Jurkat, Clone E6-1 (cell line): ENCODE results near the gene NUTM2D.
"Not testable (repeated sequence)": the region's sequence is repeated elsewhere in the genome, so short reads cannot be mapped to it uniquely, and the experiment has no call there.

Experiments used
- DNase-seq: peaks from one replicate; pipeline ENCODE4 v3.0.0-alpha.2; 2011; ENCODE audit warnings: low read depth, low spot score
- H3K4me3 ChIP-seq: 2 replicates; pipeline ENCODE4 v1.5.1; 2011; ENCODE audit warnings: mild to moderate bottlenecking, low read length, control low read depth, moderate library complexity

The NUTM2D gene

DNA sequence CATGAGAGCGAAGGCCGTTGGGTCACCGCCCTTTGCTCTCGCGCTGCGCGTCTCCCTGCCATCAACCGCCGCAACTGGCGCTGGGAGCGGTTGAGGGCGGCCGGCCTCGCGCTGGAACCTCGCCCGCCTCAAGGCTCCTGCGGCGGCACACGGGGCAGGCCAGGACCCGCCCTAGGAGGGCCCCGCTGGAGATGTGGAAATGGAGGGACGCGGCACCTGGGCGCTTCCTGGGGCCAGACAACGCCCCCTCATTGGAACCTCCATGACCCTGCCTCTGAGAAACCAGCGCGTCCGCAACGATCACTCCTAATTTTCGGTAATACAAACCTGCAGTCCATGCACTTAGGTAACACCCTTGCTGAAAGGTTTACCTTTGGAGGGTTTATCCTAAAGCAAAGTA lies 2.4 kb upstream of the NUTM2D start:
- DNase-seq, H3K4me3 ChIP-seq: not testable (repeated sequence)

DNA sequence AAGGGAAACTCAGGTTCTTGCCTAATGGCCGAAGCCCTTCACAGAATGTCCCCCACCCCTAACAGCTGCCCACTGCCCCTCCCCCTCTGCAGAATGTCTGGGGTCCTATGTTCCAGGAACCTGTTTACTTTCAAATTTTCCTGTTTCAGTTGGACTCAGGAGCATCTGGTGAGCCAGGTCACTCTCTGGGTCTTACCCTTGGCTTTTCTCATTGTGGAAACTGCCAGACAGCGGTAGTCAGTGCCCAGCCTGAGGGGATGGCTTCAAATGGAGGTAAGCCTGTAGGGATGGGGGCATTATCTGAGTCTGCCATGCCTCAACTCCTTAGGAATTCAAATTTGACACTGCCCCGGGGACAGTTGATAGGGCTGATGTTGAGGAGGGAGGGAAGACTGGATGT lies 615 bp downstream of the NUTM2D start:
- DNase-seq, H3K4me3 ChIP-seq: not testable (repeated sequence)

DNA sequence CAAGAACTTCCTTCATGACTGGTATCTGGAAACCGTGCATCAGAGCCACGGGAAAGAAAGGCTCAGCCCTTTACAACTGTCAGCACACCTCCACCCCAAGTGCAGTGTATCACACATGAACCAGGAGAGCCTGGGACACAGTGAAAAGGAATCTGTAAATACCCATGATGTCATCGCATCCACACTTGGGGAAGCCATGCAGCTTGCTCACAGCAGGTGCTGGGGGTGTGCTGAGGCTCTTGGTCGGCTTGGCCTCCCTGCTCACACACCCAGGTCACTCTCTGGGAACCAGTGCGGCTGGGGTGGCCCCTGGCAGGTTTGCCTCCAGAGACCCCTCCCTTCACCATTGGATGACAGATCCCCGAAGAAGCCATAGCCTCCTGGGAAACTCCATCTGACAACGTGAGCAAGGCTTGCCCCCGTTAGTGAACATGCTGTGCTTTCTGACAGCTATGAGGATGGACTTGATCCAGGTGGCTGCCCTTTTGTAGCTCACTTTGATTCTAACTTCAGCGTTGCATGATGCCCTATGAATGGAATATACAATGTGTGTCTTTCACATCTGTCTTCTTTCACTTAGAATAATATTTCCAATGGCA lies 12.1 kb downstream of the NUTM2D start:
- not testable (repeated sequence) for H3K4me3 ChIP-seq, DNase-seq

DNA sequence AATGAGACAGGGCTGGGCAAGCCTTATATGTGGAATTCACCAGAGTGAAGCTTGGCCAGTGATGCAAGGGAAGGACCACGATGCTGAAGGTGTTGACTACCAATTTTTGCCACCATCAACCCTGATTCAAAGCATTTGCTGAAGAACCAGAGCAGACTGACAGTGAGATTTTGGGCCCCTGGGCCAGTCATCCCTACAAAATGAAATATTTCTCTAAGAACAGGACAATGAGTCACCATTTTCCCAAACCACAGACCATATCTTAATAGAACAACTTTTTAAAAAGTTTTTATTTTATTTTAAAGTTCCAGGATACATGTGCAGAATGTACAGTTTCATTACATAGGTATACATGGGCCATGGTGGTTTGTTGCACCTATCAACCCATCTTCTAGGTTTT lies 16.5 kb downstream of the NUTM2D start:
- not testable (repeated sequence) for DNase-seq

DNA sequence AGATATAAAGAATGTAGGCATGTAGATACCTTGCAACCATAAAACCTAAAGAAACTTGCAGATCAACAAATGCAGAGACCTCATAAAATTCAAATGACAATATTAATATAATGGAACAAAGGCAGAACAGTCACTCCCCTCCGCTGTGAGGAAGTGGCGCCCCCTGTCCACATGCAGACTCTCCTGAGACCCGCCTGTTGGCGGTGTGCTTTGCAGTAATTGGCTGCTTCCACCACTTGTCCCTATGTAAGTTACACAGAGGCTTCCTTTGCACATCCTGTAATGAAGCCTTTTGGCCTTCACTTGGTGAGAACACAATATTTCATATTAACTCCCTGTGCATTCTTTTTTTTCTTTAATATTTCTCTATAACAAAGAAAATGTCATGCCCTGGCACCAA lies 21.6 kb downstream of the NUTM2D start:
- H3K4me3 ChIP-seq, DNase-seq: not testable (repeated sequence)

More for the DNA sequence above, 16.5 kb downstream of the NUTM2D start:
- not testable (repeated sequence) for H3K4me3 ChIP-seq

DNA sequence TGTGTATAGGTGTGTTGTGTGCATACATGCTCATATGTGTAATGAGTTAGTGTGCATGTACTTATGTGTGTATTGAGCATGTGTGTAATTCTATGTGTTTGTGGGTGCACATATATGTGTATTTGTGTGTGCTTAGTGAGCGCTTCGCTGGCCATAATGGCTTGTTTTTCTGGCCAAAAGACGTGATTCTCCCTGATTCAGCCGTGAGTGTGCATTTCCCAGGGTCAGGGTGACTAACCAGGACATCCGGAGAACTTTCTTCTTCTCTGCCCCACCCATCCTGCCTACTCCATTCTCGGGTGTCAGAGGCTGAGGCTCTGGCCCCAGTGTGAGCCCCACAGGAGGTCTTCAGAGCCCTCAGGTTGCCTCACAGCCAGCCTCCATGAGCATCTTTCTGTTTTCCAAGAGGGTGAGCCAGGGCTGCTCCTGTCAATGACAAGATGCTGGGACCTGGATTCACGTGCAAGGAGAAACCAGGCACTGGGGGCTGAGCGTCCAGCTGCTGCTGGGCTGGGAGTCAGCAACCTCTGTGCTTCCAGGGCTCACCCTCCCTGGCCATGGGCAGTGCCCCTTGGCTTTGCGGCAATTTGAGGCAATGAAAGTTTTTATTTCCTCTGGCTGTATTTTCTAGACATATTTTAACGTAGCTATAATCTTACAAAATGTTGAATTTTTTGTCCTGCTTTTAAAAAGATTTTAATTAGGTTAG lies 25.8 kb downstream of the NUTM2D start:
- DNase-seq, H3K4me3 ChIP-seq: not testable (repeated sequence)

DNA sequence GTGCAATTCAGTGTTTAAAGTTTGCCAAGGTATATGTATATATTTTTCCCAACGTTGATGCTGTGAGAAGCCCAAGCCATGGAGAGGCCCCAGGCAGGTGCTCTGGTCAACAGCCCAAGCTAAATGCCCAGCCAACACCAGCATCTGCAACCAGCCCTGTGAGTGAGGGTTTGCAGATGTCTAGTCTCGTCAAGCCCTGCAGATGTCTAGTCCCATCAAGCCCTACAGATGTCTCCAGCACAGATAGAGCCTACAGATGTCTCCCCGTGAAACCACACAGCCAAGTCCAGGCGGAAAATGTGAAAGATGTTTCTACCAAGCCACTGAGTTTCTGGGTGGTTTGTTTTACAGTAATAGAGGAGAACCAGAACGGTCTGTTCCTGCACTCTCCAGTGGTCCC lies 26.7 kb downstream of the NUTM2D start:
- not testable (repeated sequence) for DNase-seq, H3K4me3 ChIP-seq

DNA sequence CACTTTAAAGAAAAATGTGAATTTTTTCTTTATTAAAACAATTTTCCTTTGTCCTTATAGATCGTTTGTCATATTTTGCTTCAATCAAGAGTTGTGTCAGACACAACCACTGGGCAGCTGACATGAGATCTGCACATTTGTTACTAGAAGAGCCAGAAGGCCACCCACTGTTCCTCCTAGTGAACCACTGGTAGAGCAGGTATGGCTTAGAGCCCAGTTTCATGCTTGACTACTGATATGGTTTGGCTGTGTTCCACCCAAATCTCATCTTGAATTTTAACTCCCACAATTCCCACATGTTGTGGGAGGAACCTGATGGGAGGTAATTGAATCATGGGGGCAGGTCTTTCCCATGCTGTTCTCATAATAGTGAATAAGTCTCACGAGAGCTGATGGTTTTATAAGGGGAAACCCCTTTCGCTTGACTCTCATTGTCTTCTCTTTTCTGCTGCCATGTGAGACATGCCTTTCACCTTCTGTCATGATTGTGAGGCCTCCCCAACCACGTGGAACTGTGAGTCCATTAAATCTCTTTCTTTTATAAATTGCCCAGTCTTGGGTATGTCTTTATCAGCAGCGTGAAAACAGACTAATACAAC lies 28.3 kb downstream of the NUTM2D start:
- DNase-seq, H3K4me3 ChIP-seq: not testable (repeated sequence)

DNA sequence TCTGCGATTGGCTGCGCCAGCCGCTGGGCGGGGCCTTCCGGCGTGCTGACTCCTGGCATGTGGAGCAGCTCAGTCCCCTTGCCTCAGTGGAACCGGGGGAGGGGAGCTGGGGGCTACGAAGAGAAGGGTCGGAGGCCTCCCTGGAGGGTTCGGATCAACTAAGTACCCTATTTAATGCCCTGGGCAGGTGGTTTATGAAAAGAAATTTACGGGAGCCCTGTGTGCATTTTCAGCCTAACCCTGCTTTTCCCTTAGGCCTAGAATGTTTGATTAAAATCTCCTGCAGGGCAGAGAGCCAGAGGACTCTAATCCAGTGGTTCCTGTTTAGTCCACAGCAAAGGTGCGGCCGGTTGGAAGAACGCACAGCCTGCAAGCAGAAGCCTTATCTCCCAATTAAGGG lies 33.8 kb downstream of the NUTM2D start:
- not testable (repeated sequence) for DNase-seq, H3K4me3 ChIP-seq

DNA sequence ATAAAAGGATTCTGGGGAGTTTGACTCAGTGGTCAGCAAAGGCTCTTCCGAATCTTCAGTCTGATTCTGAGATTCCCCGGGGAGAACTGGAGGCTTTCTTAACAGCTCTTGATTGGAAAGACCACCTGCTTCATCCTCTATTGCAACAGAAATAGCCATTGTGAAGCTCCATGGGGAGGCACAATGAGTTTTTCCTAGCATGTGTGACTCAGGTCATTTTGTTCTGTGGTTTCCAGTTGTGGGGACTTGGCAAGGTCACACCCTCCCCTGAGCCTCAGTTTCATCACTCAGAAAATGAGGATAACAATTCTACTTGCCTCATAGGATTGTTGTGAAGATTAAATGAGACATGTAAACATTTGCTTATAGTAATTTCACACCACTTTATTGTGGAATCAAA lies 38.7 kb downstream of the NUTM2D start:
- H3K4me3 ChIP-seq, DNase-seq: not testable (repeated sequence)

DNA sequence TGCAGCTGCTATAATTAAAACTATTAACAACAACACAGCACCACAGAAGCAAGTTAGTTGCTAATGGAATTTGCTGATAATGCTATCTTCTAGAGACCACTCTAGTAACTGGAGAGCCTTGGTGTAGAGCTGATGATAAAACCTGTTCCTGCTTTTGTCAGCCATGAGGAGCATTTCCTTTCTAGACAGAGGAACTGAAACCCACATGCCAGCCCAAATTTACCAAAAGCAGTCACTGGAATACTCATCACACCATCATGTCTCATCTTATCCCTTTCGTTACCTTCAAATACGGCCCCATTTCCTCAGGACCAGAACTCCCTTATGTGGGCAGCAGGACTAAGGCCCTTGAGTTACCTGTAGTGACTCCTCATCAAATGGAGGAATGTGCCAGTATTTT lies 40.9 kb downstream of the NUTM2D start:
- H3K4me3 ChIP-seq, DNase-seq: not testable (repeated sequence)

DNA sequence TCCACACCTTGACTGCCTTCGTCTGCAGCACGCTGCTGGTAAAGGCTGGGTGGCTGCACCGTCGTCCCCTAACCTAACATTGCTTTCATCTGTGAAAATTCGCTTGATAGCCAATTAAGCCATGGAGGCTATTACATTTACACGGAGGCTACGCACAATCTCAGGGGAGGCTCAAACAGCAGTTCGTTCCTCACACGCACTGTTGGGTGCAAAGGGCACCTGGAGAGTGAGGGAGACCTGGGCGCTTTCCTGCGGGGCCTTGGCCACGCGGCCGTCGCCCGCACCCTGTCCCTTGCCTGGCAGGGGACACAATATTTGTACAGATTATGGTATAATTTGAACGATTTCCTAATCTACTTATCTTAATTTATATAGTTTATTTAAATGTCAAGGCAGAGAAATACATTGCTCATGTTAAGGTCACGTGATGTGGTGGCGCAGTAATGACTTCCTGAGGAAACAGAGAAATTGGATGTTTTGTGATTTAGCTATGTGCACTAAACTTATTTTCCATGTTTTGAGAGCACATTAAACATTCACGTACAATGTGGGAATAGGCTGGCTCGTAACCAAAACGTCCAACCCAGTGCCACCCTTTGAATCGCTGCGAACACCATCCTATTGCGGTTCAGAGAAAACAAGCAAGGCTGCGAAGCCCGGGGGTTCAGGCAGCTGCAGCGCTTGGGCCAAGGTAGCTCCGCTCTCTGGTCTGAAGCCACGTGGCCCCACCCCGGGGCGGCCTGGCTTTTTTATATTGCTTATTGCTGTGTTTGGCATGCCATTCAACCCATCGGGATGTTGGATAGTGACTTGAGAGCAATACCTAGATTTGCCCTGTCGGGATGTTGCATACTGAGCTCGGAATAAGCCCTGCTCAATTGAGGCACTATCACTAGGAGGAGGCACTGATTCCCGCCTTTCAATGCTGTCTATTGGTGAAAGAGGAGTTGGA lies 50.2 kb downstream of the NUTM2D start:
- DNase-seq, H3K4me3 ChIP-seq: not testable (repeated sequence)

DNA sequence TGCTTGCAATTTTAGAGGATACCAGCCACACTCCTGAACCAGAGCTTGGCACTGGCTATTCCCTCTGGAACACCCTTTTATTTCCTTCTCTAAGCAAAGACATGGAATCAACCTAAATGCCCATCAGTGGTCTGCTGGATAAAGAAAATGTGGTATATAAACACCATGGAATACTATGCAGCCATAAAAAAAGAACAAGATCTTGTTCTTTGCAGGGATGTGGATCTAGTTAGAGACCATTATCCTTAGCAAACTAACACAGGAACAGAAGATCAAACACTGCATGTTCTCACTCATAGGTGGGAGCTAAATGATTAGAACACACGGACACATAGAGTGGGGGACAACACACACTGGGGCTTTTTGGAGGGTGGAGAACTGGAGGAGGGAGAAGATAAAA lies 56.4 kb downstream of the NUTM2D start:
- not testable (repeated sequence) for H3K4me3 ChIP-seq, DNase-seq
